HG03095 (cell line): ENCODE results near the gene CELF5.

Experiments
- ATAC-seq: cut with Tn5 transposase; IDR thresholded peaks from one replicate; pipeline ENCODE4 v1.9.1; 2021; ENCODE audit warnings: moderate library complexity; ENCODE audit not compliant: unreplicated experiment

The CELF5 gene

DNA sequence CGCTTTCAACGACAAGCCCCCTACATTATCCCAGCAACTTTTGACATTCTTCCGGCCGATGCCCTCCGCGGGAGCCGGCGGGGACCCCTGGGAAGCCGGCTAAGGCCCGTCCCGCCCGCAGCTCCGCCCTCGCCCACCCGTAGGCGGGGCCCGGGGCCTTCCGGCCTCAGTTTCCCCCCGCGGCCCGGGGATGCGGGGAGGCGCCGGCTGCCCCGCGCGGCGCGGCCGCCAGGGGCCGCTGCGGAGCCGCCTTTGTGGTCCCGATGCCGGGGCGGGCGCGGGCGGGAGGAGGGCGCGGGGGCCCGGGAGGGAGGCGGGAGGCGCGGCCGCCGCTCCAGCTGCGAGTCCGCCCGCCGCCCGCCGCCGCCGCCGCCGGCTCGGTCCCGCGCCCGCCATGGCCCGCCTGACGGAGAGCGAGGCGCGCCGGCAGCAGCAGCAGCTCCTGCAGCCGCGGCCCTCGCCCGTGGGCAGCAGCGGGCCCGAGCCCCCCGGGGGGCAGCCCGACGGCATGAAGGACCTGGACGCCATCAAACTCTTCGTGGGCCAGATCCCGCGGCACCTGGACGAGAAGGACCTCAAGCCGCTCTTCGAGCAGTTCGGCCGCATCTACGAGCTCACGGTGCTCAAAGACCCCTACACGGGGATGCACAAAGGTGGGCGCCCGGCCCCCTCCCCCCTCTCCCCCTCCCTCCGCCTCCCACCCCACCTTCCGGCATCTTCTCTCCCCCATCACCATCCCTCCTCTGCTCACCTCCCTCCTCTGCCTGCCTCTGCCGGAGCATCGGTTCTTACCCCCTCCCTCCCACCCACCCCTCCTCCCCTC lies at the start of gene CELF5:
Gene CELF5 (plus strand): TSS at position 316 of the 823 bp plus-strand sequence. CDS start 79 bp downstream, at position 395.
- no peak for ATAC-seq

GRCh38 chr19:3175781-3176714 lies 48.4 kb upstream of the CELF5 start:
- ATAC-seq = no peak

- no peak for ATAC-seq
Measured at GRCh38 chr19:3176715-3177501, 47.6 kb upstream of the CELF5 start.

DNA sequence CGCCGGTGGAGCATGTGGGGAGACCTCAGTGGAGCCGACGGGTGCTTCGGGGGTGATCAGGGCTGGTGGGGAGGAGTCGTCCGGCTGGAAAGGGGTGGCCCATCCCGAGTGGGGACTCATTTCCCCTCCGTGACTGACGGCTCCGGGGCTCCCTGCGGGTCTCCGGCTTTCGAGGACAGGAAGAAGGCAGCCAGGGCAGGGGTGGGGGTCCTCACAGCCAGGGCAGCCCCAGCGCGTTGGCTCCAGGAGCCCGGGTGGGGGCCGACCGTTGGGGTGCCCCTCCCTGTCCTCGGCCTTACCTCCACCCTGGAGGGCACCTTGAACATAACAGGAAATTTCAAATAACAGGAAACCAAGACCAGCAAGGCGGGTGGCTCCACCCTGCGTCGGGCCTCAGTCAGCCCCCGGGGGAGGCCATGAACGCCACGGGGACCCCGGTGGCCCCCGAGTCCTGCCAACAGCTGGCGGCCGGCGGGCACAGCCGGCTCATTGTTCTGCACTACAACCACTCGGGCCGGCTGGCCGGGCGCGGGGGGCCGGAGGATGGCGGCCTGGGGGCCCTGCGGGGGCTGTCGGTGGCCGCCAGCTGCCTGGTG lies 46.0 kb upstream of the CELF5 start, which contains the start of gene S1PR4:
Gene S1PR4 (plus strand): TSS at position 393 of the 596 bp plus-strand sequence. CDS start 24 bp downstream, at position 417.
- peak; percentile 36 for ATAC-seq

DNA sequence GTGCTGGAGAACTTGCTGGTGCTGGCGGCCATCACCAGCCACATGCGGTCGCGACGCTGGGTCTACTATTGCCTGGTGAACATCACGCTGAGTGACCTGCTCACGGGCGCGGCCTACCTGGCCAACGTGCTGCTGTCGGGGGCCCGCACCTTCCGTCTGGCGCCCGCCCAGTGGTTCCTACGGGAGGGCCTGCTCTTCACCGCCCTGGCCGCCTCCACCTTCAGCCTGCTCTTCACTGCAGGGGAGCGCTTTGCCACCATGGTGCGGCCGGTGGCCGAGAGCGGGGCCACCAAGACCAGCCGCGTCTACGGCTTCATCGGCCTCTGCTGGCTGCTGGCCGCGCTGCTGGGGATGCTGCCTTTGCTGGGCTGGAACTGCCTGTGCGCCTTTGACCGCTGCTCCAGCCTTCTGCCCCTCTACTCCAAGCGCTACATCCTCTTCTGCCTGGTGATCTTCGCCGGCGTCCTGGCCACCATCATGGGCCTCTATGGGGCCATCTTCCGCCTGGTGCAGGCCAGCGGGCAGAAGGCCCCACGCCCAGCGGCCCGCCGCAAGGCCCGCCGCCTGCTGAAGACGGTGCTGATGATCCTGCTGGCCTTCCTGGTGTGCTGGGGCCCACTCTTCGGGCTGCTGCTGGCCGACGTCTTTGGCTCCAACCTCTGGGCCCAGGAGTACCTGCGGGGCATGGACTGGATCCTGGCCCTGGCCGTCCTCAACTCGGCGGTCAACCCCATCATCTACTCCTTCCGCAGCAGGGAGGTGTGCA lies 45.3 kb upstream of the CELF5 start:
- peak; percentile 14 for ATAC-seq

DNA sequence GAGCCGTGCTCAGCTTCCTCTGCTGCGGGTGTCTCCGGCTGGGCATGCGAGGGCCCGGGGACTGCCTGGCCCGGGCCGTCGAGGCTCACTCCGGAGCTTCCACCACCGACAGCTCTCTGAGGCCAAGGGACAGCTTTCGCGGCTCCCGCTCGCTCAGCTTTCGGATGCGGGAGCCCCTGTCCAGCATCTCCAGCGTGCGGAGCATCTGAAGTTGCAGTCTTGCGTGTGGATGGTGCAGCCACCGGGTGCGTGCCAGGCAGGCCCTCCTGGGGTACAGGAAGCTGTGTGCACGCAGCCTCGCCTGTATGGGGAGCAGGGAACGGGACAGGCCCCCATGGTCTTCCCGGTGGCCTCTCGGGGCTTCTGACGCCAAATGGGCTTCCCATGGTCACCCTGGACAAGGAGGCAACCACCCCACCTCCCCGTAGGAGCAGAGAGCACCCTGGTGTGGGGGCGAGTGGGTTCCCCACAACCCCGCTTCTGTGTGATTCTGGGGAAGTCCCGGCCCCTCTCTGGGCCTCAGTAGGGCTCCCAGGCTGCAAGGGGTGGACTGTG lies 44.6 kb upstream of the CELF5 start:
- ATAC-seq = no peak

- ATAC-seq = no peak
Measured at GRCh38 chr19:3183721-3184641, 40.5 kb upstream of the CELF5 start.

GRCh38 chr19:3184847-3185460 lies 39.5 kb upstream of the CELF5 start:
- ATAC-seq = peak; percentile 18

DNA sequence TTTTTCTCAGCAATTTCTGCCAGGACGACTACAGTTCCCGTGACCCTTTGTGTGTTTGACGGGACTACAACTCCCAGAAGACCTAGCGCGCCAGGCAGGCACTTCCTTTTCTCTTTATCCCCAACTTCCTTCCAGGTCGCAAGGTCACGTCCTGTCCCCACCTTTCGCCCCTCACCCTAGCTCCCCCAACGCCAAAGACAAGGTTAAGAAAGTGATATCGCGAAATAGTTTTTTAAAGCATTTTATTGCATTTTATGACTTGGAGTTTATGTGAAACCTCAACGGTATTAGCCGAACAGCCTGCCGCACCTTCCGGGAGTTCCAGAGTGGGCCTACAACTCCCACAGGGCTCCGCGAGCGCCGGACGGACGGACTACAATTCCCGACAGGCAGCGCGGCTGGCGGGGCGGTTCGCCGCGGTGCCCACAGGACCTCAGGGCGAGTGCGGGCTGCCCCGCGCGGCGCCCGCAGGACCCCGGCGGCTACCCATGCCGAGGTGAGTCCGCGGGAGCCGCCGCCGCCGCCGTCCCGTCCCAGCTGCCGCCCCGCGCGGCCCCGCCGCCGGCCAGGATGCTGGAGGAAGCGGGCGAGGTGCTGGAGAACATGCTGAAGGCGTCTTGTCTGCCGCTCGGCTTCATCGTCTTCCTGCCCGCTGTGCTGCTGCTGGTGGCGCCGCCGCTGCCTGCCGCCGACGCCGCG lies 38.9 kb upstream of the CELF5 start, which contains the start of gene NCLN:
Gene NCLN (plus strand): TSS at position 470 of the 699 bp plus-strand sequence. CDS start 101 bp downstream, at position 571.
- ATAC-seq = peak; percentile 54

DNA sequence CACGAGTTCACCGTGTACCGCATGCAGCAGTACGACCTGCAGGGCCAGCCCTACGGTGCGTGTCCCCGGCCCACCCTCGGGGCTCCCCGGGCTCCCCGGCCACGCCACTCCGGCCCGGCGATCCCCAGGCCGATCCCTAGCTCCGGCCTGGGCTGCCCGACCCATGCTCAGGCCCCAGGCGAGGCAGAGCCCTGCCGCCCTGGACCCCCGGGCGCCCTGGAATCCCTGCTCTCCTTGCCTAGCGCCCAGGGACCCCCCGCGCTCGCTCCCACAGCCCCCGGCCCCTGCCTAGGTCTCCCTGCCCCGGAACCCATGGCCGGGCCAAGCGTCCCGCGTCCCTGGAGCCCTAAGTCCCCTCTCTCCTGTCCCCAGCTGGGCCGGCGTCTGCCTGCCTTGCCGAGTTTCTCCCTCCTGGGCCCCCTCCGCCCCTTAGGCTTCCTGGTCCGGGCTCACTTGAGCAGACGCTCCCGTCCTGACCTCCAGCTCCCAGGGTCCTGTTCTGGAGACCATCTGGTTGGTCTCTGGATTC lies 38.2 kb upstream of the CELF5 start:
- ATAC-seq = peak; percentile 8

DNA sequence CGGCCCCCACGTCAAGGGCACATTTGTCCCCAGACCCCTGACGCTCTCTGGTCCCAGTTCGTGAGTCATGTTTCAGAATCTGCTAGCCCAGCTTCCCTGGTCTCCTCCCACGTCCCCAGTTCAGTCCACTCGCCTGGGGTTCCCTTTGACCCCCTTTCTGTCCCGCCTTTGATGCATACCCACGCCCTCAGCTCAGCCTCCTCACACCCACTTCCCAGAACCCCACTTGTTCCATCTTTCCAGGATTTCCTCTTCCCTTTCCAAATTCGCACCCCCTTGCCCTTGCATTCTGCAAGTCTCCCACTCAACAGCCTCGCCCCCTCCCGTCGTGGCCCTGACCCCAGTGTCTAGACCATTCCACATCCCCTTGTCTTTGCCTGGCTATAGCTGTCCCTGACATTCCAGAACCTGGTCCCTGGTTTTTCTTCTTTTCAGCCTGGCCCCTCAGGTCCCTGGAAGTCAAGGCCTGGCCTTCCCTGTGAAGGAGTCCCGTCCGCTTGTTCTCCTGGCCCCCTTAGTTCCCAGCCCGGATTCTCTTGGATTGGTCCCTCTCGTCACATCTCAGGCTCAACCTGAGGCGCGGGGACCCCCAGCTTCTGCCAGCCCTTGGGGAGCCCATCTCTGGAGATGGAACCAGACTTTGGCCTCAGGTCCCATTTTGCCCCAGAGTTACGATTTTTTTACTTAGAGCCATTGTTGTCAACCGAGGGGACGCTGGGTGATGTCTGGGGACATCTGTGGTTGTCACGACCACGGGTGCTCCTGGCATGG lies 37.4 kb upstream of the CELF5 start:
- no peak for ATAC-seq

DNA sequence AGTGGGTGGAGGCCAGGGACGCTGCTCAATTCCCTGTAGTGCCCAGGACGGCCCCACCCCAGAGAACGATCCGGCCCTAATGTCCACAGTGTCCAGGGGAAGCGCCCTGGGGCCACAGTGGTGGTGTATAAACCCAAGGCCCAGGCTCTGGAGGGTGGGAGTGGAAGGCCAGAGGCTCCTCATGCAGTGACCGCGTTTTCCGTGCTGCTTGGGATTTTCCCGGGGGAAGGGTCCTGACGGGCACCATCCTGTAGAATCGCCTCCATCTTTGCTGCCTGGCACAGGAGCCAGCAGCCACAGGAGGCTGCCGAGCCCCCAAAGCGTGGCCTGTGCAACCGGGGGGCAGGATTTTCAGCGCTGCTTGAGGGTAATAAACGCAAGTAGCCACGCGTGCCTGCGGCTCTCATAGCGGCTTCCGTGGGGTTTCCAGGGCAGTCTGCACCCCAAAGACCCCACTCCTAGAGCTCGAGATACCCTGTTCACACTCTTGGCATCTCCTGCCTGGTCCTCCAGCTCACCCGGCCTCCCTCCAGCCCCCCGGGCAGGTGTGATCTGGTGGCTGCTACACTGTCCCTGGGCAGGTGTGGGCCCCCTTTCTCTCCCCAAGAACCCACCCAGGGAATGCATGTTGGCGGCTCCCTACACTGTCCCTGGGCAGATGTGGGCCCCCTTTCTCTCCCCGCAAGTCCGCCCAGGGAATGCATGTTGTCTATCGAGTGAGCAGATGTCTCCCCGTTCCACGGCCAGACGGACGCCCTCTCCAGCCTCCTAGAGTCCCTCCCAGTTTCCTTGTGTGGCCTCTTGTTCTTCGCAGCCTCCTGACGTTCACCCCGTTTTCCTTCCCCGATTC lies 36.6 kb upstream of the CELF5 start:
- ATAC-seq = no peak

- ATAC-seq = no peak
Measured at GRCh38 chr19:3188627-3189596, 35.5 kb upstream of the CELF5 start.
